NCI-H524 (cell line): Measurements from ENCODE around the gene SAP30L.

ENCODE experiments used
- DNase-seq, 2 experiments: peaks; one replicate each; lab custom pipeline; 2025; lab: John Stamatoyannopoulos, UW

Gene SAP30L

GRCh38 chr5:154465169-154465568, 19.4 kb downstream of the SAP30L start:
- DNase-seq: no peak

GRCh38 chr5:154466147-154466546, 20.4 kb downstream of the SAP30L start:
- no peak for DNase-seq

- DNase-seq: no peak
Observed at GRCh38 chr5:154466671-154467070, 20.9 kb downstream of the SAP30L start.

- DNase-seq: peak; percentile 50 to 58
Observed at GRCh38 chr5:154467655-154468354, 22.0 kb downstream of the SAP30L start.

- DNase-seq: no peak
Observed at GRCh38 chr5:154470137-154470536, 24.3 kb downstream of the SAP30L start.

- DNase-seq: no peak
Observed at GRCh38 chr5:154470947-154471870, 25.4 kb downstream of the SAP30L start.

- no peak for DNase-seq
Observed at GRCh38 chr5:154472871-154473580, 27.2 kb downstream of the SAP30L start.

- no peak for DNase-seq
Observed at GRCh38 chr5:154473581-154474283, 27.9 kb downstream of the SAP30L start.

GRCh38 chr5:154474396-154475334, 28.9 kb downstream of the SAP30L start:
- DNase-seq: no peak

GRCh38 chr5:154475591-154476353, 30.0 kb downstream of the SAP30L start:
- DNase-seq: peak; percentile 32 to 64

- peak in 1 of 2 experiments; percentile 24 for DNase-seq
Observed at GRCh38 chr5:154476354-154477205, 30.8 kb downstream of the SAP30L start.

GRCh38 chr5:154477382-154478223, 31.8 kb downstream of the SAP30L start:
- peak in 1 of 2 experiments; percentile 40 for DNase-seq

GRCh38 chr5:154478224-154478565, 32.4 kb downstream of the SAP30L start, which contains the start of gene HAND1:
TSS of gene HAND1 (minus strand) at chr5:154478227. CDS start at chr5:154478008, 219 bp downstream.
- peak; percentile 60 to 75 for DNase-seq

GRCh38 chr5:154478752-154479159, 33.0 kb downstream of the SAP30L start:
- DNase-seq: peak in 1 of 2 experiments; percentile 28

- DNase-seq: peak in 1 of 2 experiments; percentile 28
Observed at GRCh38 chr5:154479160-154479943, 33.6 kb downstream of the SAP30L start.

- no peak for DNase-seq
Observed at GRCh38 chr5:154479944-154480750, 34.4 kb downstream of the SAP30L start.
